ENCODE data around the gene CYLD.

The CYLD gene

GRCh38 chr16:50839920-50840729 lies 98.2 kb downstream of the CYLD start:
- no peak overlapping the region for H3K4me3 ChIP-seq (ENCODE audit: low read length)
- TF ChIP-seq ZNF274 (IDR thresholded peaks at IDR 0.05; ENCODE audit: low read depth, low read length): no peak

DNA sequence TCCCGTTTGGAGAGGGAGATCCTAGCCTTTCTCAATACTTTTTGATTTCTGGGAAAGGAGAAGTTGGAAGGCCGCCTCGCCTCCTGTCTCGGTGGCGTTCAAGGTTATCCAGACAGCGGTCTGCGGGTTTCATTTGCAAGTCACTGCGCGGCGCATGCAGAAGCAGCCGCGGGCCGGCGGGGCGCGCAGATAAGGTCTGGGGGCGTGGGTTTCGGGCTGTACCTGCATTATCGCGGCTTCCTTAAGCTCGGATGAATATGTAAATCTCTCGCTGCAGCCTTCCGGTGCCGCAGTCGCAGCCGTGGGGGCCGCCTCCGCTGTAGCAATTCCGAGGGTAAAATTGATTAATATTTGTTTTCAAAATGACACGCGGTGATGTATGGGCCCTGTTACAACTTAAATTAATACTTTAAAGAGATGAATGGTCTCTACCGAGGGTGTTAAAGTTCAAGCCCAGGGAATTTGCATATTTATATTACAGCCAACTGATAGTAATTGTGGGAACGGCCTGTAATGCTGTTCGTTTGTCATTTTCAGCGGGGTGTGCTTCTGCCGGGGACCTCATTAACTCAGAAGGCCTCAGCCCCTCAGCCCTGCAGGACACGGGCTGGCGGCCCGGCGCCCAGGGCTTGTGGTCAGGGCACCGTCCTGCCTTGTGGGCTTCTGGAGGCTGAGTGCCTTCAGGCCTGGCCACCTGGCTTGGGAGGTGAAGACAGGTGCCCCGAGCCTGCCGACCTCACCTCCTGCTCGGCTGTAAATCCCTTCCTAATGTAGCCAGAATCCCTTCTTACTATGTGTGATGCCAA lies 99.4 kb downstream of the CYLD start:
- H3K4me3 ChIP-seq (ENCODE audit: low read length): no peak overlapping the region; the same call in 1 of the 2 replicates

DNA sequence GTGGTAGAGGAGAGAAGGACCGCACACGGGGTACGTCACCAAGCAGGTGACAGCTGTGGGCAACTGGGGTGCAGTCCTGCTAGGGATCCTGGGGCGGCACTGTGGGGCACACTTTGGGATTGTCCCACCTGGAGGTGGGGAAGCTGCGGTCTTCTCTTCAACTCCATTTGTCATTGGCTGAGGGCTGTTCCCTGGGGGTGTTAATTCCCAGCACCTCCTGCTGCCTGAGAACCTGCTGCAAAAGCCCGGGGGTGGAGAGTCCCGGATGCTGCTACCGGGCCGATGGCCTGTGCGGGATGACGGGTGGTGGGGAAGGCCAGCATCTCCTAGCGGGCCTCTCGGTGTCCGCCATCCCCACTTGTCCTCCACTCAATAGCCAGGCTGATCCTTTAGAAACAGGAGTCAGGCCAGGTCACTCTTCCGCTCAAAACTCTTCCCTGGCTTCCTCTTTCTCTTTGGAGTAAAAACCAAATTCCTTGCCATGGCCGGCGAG lies 100.2 kb downstream of the CYLD start:
- no peak overlapping the region for H3K4me3 ChIP-seq (ENCODE audit: low read length)
- TF ChIP-seq ZNF274 (IDR thresholded peaks at IDR 0.05; ENCODE audit: low read depth, low read length): no peak

More for the DNA sequence above, 99.4 kb downstream of the CYLD start:
- TF ChIP-seq ZNF274 (IDR thresholded peaks at IDR 0.05; ENCODE audit: low read depth, low read length): no peak

DNA sequence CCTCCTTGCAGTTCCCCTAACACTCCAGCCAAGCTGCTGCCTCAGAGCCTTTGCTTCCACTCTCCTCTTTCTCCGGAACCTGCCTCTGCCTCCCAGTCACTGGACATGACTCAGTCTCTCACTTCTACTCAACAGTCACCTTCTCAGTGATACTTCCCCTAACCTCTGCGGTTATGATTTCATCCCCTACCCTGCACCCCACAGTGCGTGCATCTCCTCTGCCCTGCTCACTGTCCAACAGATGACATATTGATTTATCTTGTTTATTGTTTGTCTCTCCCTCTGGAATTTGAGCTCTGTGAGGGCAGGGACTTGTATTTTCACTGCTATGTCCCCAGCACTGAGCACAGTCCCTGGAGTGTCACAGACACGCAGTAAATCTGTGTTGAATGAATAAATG lies 100.7 kb downstream of the CYLD start:
- no peak overlapping the region for H3K4me3 ChIP-seq (ENCODE audit: low read length)
- TF ChIP-seq ZNF274 (IDR thresholded peaks at IDR 0.05; ENCODE audit: low read depth, low read length): no peak

DNA sequence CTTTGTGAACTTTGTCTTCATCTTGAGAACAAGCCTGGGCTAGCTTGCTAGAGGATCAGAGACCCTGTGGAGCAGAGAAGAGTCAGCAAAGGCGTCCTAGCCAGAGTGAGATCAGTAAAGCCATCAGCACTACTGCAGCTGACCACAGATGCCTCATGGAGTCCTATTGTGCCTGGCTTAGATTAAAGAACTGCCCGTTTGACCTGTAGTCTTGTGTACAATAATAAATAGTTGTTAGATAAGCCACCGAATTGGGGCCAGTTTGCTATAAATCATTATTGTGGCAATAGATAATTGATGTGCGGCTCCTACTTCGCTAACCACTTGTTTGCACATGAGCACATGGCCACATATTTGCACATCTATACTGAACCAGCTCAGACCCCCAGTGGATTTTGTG lies 103.0 kb downstream of the CYLD start:
- TF ChIP-seq ZNF274 (IDR thresholded peaks at IDR 0.05; ENCODE audit: low read depth, low read length): no peak
- no peak overlapping the region for H3K4me3 ChIP-seq (ENCODE audit: low read length)

GRCh38 chr16:50845296-50845695 lies 103.4 kb downstream of the CYLD start:
- H3K4me3 ChIP-seq (ENCODE audit: low read length): no peak overlapping the region
- no peak for TF ChIP-seq ZNF274 (IDR thresholded peaks at IDR 0.05; ENCODE audit: low read depth, low read length)

DNA sequence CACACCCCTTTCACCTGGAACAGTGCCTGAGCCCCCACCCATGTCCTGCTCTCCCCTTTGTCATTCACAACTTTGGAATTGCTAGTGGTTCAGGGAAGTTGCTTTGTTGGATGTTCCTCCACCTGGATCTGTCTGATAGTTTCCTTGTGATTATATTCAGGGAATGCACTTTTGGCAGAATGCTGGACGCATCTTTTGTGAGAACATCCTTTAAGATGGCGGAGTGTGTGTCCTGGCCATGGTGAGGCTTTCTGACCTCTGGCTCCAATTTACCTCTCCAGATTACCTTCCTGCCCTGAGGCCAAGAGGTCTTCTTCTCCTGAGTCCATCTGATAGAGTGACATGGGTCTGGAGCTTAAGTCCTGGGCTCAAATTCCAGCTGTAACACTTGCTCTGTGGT lies 104.6 kb downstream of the CYLD start:
- no peak overlapping the region for H3K4me3 ChIP-seq (ENCODE audit: low read length)
- no peak for TF ChIP-seq ZNF274 (IDR thresholded peaks at IDR 0.05; ENCODE audit: low read depth, low read length)

DNA sequence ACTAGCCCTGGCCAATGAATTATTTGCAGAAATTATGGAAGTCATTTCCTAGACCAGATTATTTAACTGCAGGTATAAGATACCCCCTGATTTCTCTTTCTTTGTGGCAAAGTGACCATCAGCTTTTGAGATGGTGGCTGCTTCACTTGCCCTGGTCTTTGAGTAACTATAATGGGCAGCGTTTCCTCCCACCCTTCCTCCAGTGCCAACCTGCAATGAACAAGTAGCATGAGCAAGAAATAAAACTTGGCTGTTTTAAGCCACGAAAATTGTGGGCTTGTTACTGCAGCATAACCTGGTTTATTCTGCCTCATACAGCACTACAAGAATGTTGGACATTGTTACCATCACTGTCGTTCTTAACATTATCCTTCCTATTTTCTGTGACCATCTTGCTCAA lies 105.3 kb downstream of the CYLD start:
- H3K4me3 ChIP-seq (ENCODE audit: low read length): no peak overlapping the region
- no peak for TF ChIP-seq ZNF274 (IDR thresholded peaks at IDR 0.05; ENCODE audit: low read depth, low read length)

GRCh38 chr16:50848755-50849514 lies 107.0 kb downstream of the CYLD start:
- TF ChIP-seq ZNF274 (IDR thresholded peaks at IDR 0.05; ENCODE audit: low read depth, low read length): no peak
- no peak overlapping the region for H3K4me3 ChIP-seq (ENCODE audit: low read length)

Measured in GM08714 (cell line).